Natural killer cell (primary cell): ENCODE measurements around the gene CTNNAL1. TPM values are rescaled to one million over a fixed set of nuclear protein-coding genes. Genes with fewer than 3 reads are reported as not detected.
A peak's percentile ranks its signal among the peaks of the same experiment; 100 is the strongest.

Experiments used
- ATAC-seq, 3 donors: fragments of 150-1000 bp in 2 of 3; fragments of 200-7000 bp in 1 of 3; cut with Tn5 transposase; 1 replicate in 1 of 3; 2 replicates in 2 of 3; pipeline ENCODE4 v1.10.0; 2021; ENCODE audit warnings: mild to moderate bottlenecking in 2 of 3, moderate library complexity in 2 of 3
- DNase-seq, 2 donors: peaks; one replicate each; pipeline versions ENCODE4 v3.0.0 to v3.0.0-alpha.2; 2013 to 2021; ENCODE audit warnings: mixed read lengths in 1 of 2
- H3K27ac ChIP-seq: one replicate; pipeline ENCODE4 v1.5.1; 2013; ENCODE audit warnings: mild to moderate bottlenecking, low read length
- H3K27me3 ChIP-seq: one replicate; pipeline ENCODE4 v1.6.1; 2013; ENCODE audit warnings: low read length; ENCODE audit not compliant: control insufficient read depth, insufficient read depth
- H3K36me3 ChIP-seq: one replicate; pipeline ENCODE4 v1.6.1; 2013; ENCODE audit warnings: low read length; ENCODE audit not compliant: control insufficient read depth, insufficient read depth
- H3K4me1 ChIP-seq: one replicate; pipeline ENCODE4 v1.6.1; 2013; ENCODE audit warnings: low read length; ENCODE audit not compliant: control insufficient read depth, insufficient read depth
- H3K4me3 ChIP-seq: one replicate; pipeline ENCODE4 v1.5.1; 2013; ENCODE audit warnings: low read length
- H3K9me3 ChIP-seq: one replicate; pipeline ENCODE4 v1.6.1; 2013; ENCODE audit warnings: low read length; ENCODE audit not compliant: control insufficient read depth, insufficient read depth
- H3K27ac Mint-ChIP-seq, 2 donors: one replicate each; pipeline ENCODE4 v1.8.0; 2022; ENCODE audit warnings: mild to moderate bottlenecking in 2 of 2, mixed read lengths in 2 of 2, moderate library complexity in 1 of 2
- H3K27me3 Mint-ChIP-seq, 2 donors: one replicate each; pipeline ENCODE4 v1.8.0; 2022; ENCODE audit warnings: low read depth in 2 of 2, mixed read lengths in 2 of 2
- H3K36me3 Mint-ChIP-seq: one replicate; pipeline ENCODE4 v1.8.0; 2022; ENCODE audit warnings: mixed read lengths
- H3K4me1 Mint-ChIP-seq, 2 donors: one replicate each; pipeline ENCODE4 v1.8.0; 2022; ENCODE audit warnings: mixed read lengths in 2 of 2
- H3K4me3 Mint-ChIP-seq: one replicate; pipeline ENCODE4 v1.8.0; 2022; ENCODE audit warnings: mild to moderate bottlenecking, moderate library complexity, mixed read lengths
- H3K9me3 Mint-ChIP-seq, 2 donors: one replicate each; pipeline ENCODE4 v1.8.0; 2022; ENCODE audit warnings: mixed read lengths in 2 of 2
- WGBS: methylation state at CpG from one replicate; pipeline ENCODE4 v1.1.7; 2013; ENCODE audit warnings: missing lambda C conversion rate; ENCODE audit not compliant: insufficient coverage; 5-methylcytosine and 5-hydroxymethylcytosine counted together
- intact Hi-C: fragments of 100-400 bp; cut with micrococcal nuclease; formaldehyde crosslinking; loops from one replicate; pipeline ENCODE4 v1.14.2; 2022
- total RNA-seq, 4 donors: library from RNA; stranded (reverse); fragments of 120-200 nt in 1 of 4; gene quantifications; one replicate each; pipeline versions ENCODE4 v1.2.3 to v1.2.4, GENCODE V29; 2013 to 2022
- TF ChIP-seq, protein P1 (sequence below): fragments of 200-600 bp; IDR thresholded peaks from one replicate; pipeline ENCODE4 v1.8.0; 2022; ENCODE audit warnings: antibody characterized with exemption

The CTNNAL1 gene
- total RNA-seq, 3 donors from 2014 or later (not counting 1 experiment from before 2014, with no cell fraction given) = 2.6 to 7.6 (median 2.7) TPM

DNA sequence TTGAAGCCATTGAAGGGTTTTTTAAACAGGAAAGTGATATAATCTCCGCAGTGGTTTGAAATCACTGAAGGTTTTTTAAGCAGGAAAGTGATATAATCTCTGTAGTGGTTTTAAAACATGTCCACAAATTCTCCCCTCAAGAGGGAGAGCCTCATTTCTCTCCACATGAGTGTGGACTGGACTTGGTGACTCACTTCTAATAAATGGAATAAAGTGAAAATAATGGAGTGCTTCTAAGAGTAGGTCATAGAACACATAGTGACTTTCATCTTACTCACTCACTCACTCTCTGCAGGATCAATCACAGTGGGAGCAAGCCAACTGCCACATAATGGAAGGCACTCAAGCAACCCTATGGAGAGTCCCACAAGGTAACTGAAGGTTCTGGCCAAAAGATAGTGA, 12.0 kb downstream of the CTNNAL1 start:
- Mint-ChIP-seq H3K27ac (no peak overlapping the region), H3K36me3 (peaks cover 14% of the 10 kb centered on the region), H3K4me1 (peaks cover 0 to 5% of the 10 kb centered on the region in 2 donors), H3K4me3 (no peak overlapping the region), H3K9me3 (peaks cover 0 to 8% of the 10 kb centered on the region in 2 donors), H3K27me3 (peaks cover 2 to 7% of the 10 kb centered on the region in 2 donors)
- Histone ChIP-seq H3K9me3 (no peaks in the 10 kb centered on the region), H3K36me3 (no peaks in the 10 kb centered on the region), H3K4me3 (no peak overlapping the region), H3K27me3 (no peaks in the 10 kb centered on the region), H3K27ac (no peak overlapping the region), H3K4me1 (no peaks in the 10 kb centered on the region)
- intact Hi-C loops = no loop called here
- TF ChIP-seq, protein P1, sequence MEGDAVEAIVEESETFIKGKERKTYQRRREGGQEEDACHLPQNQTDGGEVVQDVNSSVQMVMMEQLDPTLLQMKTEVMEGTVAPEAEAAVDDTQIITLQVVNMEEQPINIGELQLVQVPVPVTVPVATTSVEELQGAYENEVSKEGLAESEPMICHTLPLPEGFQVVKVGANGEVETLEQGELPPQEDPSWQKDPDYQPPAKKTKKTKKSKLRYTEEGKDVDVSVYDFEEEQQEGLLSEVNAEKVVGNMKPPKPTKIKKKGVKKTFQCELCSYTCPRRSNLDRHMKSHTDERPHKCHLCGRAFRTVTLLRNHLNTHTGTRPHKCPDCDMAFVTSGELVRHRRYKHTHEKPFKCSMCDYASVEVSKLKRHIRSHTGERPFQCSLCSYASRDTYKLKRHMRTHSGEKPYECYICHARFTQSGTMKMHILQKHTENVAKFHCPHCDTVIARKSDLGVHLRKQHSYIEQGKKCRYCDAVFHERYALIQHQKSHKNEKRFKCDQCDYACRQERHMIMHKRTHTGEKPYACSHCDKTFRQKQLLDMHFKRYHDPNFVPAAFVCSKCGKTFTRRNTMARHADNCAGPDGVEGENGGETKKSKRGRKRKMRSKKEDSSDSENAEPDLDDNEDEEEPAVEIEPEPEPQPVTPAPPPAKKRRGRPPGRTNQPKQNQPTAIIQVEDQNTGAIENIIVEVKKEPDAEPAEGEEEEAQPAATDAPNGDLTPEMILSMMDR = no peak
- ATAC-seq = no peak
- no peak for DNase-seq
- no CpG with 5 or more reads among the region's 1 CpG for WGBS

DNA sequence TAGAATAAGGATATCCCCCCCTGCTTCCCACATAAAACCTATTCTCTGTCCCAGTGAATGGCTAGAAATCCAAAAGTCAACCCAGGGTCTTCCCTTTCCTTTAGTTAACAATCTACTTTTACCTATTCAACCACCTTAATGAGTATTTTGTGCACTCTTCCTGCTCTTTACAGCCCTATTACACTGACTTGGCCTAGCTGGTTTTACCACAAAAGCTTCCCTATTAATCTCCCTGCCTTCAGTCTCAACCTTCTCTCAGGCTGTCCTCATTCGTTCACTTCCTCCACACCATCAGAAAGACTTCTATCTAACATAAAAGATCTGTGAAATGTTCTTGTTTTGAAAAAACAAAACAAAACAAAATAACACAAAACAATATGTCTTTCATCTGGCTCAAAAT, 16.2 kb downstream of the CTNNAL1 start:
- Histone ChIP-seq H3K4me1 (peaks cover 3% of the 10 kb centered on the region), H3K36me3 (no peaks in the 10 kb centered on the region), H3K9me3 (no peaks in the 10 kb centered on the region), H3K27me3 (no peaks in the 10 kb centered on the region), H3K27ac (no peak overlapping the region), H3K4me3 (no peak overlapping the region)
- TF ChIP-seq, protein P1 = no peak
- no peak for ATAC-seq
- no peak overlapping the region for H3K27ac Mint-ChIP-seq
- WGBS = 67% methylated on average over 1 of the region's 1 CpG
- H3K9me3 Mint-ChIP-seq = no peaks in the 10 kb centered on the region
- H3K4me1 Mint-ChIP-seq = peaks cover 5 to 6% of the 10 kb centered on the region in 2 donors
- DNase-seq = no peak
- H3K27me3 Mint-ChIP-seq = no peaks in the 10 kb centered on the region
- peaks cover 2% of the 10 kb centered on the region for H3K36me3 Mint-ChIP-seq
- intact Hi-C loops = no loop called here
- H3K4me3 Mint-ChIP-seq = no peak overlapping the region

DNA sequence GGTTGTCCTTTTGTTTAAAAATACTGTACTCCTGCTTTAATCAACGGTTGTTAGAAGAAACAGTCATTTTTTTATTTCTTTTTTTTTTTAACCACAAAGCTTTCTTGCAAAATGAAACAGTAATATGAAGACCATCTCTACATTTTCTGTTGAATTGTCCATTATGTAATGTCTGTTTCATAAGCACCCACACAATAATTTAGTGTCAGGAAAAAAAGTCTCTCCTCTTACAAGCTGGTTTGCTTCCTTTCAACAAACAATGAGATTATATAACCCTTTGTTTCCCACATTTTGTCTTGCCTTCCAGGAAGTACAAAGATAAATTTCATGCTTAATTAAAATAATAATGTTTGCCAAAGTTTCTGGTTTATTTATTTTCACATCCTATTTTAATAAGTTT, 16.7 kb downstream of the CTNNAL1 start:
- Mint-ChIP-seq H3K4me3 (no peak overlapping the region), H3K36me3 (no peaks in the 10 kb centered on the region), H3K9me3 (no peaks in the 10 kb centered on the region), H3K4me1 (peaks cover 5 to 6% of the 10 kb centered on the region in 2 donors), H3K27ac (no peak overlapping the region), H3K27me3 (no peaks in the 10 kb centered on the region)
- Histone ChIP-seq H3K4me1 (peaks cover 3% of the 10 kb centered on the region), H3K4me3 (no peak overlapping the region), H3K9me3 (no peaks in the 10 kb centered on the region), H3K27me3 (no peaks in the 10 kb centered on the region), H3K36me3 (no peaks in the 10 kb centered on the region), H3K27ac (no peak overlapping the region)
- intact Hi-C loops = no loop called here
- ATAC-seq = no peak
- WGBS = 0% methylated on average over 1 of the region's 1 CpG
- no peak for DNase-seq
- TF ChIP-seq, protein P1 = no peak

DNA sequence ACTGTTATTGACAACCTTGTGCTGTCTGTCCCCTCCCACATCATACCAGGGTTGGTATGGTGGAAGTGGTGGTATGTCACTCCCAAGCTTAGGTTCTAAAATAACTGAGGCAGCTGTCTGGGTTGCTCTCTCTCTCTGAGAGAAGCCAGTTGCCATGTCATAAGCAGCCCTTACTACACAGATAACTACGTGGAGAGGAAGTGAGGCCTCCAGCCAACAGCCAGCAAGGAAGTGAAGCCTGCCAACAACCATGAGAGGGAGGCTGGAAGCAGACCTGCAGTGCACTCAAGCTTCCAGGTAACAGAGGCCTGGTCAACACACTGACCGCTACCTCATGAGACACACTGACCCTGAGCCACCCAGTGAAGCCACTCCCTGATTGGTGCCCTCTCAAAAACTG, 18.6 kb downstream of the CTNNAL1 start:
- no peaks in the 10 kb centered on the region for H3K27me3 Mint-ChIP-seq
- DNase-seq (no peak), ATAC-seq (peak in 2 of 3 donors; percentile 52)
- Histone ChIP-seq H3K4me3 (no peak overlapping the region), H3K9me3 (no peaks in the 10 kb centered on the region), H3K27me3 (no peaks in the 10 kb centered on the region), H3K36me3 (no peaks in the 10 kb centered on the region), H3K4me1 (peaks cover 3% of the 10 kb centered on the region), H3K27ac (no peak overlapping the region)
- H3K4me3 Mint-ChIP-seq = no peak overlapping the region
- H3K27ac Mint-ChIP-seq = peak overlapping the region in 1 of 2 donors; percentile 39
- H3K4me1 Mint-ChIP-seq = peaks cover 0 to 6% of the 10 kb centered on the region in 2 donors
- TF ChIP-seq, protein P1 = no peak
- 46% methylated on average over 2 of the region's 2 CpGs for WGBS
- no peaks in the 10 kb centered on the region for H3K9me3 Mint-ChIP-seq
- intact Hi-C loops = no loop called here
- H3K36me3 Mint-ChIP-seq = no peaks in the 10 kb centered on the region
